ENCODE results near the gene SPOUT1. TPM values are rescaled to one million over a fixed set of nuclear protein-coding genes. Genes with fewer than 3 reads are reported as not detected.

SPOUT1 gene
- total and polyA plus RNA-seq, 2 of the 13 experiments (the other 11 are each of a cell fraction or from before 2014, with no cell fraction given): 39.0 to 45.8 TPM

- TF ChIP-seq MNT (IDR thresholded peaks at IDR 0.05): no peak; the same call in 1 of the 2 replicates
- TF ChIP-seq ZBTB2 (CRISPR knock-in tag; IDR thresholded peaks at IDR 0.05; ENCODE audit: low read depth): peak; percentile 97
- TF ChIP-seq PATZ1 (CRISPR knock-in tag; IDR thresholded peaks at IDR 0.05): peak; percentile 89
- TF ChIP-seq HNF4A (CRISPR knock-in tag; IDR thresholded peaks at IDR 0.05): peak; percentile 37; the same call in 1 of the 2 replicates
- TF ChIP-seq, protein P1, sequence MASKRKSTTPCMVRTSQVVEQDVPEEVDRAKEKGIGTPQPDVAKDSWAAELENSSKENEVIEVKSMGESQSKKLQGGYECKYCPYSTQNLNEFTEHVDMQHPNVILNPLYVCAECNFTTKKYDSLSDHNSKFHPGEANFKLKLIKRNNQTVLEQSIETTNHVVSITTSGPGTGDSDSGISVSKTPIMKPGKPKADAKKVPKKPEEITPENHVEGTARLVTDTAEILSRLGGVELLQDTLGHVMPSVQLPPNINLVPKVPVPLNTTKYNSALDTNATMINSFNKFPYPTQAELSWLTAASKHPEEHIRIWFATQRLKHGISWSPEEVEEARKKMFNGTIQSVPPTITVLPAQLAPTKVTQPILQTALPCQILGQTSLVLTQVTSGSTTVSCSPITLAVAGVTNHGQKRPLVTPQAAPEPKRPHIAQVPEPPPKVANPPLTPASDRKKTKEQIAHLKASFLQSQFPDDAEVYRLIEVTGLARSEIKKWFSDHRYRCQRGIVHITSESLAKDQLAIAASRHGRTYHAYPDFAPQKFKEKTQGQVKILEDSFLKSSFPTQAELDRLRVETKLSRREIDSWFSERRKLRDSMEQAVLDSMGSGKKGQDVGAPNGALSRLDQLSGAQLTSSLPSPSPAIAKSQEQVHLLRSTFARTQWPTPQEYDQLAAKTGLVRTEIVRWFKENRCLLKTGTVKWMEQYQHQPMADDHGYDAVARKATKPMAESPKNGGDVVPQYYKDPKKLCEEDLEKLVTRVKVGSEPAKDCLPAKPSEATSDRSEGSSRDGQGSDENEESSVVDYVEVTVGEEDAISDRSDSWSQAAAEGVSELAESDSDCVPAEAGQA (IDR thresholded peaks at IDR 0.05; ENCODE audit: low read depth): peak; percentile 77
- TF ChIP-seq, protein P1 (CRISPR knock-in tag; IDR thresholded peaks at IDR 0.05; ENCODE audit: borderline replicate concordance): 0 out of 2 replicates have a peak, but pooled peaks have one; percentile 55
- TF ChIP-seq ZNF280D (CRISPR knock-in tag; IDR thresholded peaks at IDR 0.05): peak; percentile 89
- peak; percentile 94 for TF ChIP-seq SPEN (CRISPR knock-in tag; IDR thresholded peaks at IDR 0.05; ENCODE audit: low read depth)
- TF ChIP-seq, protein P2, sequence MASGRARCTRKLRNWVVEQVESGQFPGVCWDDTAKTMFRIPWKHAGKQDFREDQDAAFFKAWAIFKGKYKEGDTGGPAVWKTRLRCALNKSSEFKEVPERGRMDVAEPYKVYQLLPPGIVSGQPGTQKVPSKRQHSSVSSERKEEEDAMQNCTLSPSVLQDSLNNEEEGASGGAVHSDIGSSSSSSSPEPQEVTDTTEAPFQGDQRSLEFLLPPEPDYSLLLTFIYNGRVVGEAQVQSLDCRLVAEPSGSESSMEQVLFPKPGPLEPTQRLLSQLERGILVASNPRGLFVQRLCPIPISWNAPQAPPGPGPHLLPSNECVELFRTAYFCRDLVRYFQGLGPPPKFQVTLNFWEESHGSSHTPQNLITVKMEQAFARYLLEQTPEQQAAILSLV (CRISPR knock-in tag; IDR thresholded peaks at IDR 0.05; ENCODE audit: borderline replicate concordance): peak; percentile 5; the same call in 1 of the 2 replicates
- TF ChIP-seq, protein P3, sequence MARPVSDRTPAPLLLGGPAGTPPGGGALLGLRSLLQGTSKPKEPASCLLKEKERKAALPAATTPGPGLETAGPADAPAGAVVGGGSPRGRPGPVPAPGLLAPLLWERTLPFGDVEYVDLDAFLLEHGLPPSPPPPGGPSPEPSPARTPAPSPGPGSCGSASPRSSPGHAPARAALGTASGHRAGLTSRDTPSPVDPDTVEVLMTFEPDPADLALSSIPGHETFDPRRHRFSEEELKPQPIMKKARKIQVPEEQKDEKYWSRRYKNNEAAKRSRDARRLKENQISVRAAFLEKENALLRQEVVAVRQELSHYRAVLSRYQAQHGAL (CRISPR knock-in tag; IDR thresholded peaks at IDR 0.05; ENCODE audit: not compliant biosample characterization): no peak
Measured at GRCh38 chr9:128771745-128772519, 57.7 kb downstream of the SPOUT1 start, which contains the start of gene ZER1 (continued).
